ENCODE results near the gene ASCC1.
"Not testable (repeated sequence)": the region's sequence is repeated elsewhere in the genome, so short reads cannot be mapped to it uniquely, and the experiment has no call there.

Gene ASCC1

DNA sequence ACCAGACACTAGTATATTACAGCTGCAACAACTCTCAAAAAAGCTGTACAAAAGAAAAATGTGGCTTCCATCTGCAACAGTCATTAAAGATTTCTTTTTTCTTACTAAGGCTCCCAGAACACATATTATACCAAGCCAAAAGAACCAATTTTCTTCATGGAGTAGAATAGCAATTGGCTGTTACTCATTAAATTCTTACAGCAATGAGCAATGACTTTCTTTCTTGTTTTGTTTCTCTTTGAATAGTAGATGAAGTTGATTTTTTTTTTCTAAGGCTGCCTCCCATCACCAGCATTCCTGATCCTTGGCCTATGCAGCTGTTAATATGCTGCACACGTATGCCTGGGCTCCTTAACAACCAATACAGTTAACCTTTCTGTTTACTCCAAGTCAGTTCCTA lies 91.1 kb downstream of the ASCC1 start:
- no peak for DNase-seq (ENCODE audit: low read depth)

DNA sequence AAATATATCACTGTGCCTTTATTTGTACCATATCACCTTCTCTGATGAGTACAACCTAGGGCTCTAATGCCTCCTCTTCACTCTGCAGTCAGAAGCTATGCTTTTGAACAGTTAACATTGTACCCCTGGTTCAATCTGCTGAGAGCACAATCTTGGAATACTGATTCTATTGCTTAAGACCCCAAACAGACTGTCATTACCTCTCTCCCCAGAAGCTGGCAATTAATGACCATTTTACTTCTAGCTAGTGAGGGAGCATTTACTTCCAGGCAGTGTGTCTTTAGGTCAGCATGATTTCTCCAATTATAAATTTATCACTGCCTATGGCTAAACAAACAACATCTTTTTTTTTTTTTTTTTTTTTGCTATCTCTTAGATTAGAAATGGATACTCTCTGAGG lies 91.7 kb downstream of the ASCC1 start:
- no peak for DNase-seq (ENCODE audit: low read depth)

DNA sequence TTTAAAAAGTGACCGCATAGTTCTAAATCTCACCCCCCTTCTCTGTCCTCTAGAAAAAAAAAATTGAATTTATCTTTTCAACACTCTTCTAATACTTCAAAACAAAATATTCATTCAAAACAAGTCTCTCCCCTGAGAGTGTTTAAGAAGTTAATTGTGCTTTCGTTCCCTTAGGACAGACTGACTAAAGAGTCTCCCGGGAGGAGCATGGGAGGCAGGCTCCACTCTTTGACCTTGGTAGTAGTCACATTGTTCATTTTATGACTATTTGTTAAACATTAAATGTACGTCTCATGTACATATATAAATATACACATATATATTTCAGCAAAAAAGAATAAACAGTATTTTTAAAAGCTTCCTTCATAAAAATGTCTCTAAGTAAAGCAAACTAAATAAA lies 92.5 kb downstream of the ASCC1 start:
- DNase-seq (ENCODE audit: low read depth): no peak

GRCh38 chr10:72122221-72122620 lies 93.9 kb downstream of the ASCC1 start:
- DNase-seq (ENCODE audit: low read depth): no peak

DNA sequence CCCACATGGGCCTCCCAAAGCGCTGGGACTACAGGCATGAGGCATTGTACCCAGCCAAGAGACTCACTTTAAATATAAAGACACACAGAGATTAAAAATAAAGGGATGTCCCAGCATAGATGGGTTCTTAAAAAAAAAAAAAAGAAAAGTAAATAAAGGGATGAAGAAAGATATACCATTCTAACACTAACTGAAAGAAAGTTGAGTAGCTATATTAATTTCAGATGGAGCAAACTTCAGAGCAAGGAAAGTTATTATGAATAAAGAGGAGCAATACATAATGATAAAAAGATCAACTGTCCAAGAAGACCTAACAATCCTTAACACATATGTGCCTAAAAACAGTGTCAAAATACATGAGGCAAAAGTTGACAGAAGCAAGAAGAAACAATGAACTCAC lies 94.7 kb downstream of the ASCC1 start:
- no peak for DNase-seq (ENCODE audit: low read depth)

DNA sequence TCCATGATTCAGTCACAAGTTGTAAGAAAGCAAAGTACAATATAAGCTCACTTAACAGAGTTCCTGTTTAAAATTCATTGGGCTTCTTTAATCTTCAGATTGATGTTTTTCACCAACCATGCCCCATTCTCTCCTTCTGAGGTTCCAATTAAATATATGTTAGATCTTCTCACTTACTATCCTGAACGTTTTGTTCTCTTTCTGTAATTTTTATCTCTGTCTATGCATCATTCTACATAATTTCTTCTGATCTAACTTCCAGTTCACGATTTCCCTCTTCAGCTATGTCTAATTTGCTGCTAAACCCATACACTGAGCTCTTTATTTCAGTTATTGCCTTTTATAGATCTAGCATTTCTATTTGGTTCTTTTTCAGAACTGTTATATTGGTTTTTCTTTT lies 99.7 kb downstream of the ASCC1 start:
- DNase-seq (ENCODE audit: low read depth): no peak

DNA sequence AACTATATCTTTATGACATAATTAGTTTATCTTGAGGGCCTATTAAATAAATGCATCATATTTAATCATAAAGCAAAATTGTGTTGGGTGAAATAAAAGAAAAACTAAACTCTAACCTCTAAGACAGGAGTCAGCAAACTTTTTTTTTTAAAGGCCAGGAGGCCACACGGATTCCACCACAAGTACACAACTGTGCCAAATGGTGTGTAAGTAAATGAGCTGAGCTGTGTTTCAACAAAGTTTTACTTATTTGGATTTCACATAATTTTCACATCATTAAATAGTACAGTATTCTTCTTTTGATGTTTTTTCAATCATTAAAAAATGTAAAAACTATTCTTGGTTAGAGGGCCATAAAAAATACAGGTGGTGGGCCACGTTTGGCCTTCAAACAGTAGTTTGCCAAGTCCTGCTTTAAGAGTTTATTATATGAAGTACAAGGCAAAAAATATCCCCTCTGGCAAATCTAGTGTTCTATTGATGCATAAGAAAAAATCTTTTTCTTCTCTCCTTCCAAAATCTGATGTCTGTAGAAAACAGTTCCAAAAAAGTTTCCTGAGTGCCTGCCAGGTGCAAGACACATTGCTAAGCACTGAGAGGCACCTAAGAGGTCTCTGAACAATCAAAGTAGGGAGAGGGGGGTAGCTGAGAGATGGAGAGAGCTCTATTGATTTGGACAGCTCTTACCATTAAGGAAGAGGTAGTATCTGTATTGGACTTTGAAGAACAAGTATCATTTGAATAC lies 101.2 kb downstream of the ASCC1 start:
- no peak for DNase-seq (ENCODE audit: low read depth)

GRCh38 chr10:72110673-72111401 lies 105.2 kb downstream of the ASCC1 start:
- DNase-seq (ENCODE audit: low read depth): no peak

- no peak for DNase-seq (ENCODE audit: low read depth)
Measured at GRCh38 chr10:72109636-72110157, 106.4 kb downstream of the ASCC1 start.

DNA sequence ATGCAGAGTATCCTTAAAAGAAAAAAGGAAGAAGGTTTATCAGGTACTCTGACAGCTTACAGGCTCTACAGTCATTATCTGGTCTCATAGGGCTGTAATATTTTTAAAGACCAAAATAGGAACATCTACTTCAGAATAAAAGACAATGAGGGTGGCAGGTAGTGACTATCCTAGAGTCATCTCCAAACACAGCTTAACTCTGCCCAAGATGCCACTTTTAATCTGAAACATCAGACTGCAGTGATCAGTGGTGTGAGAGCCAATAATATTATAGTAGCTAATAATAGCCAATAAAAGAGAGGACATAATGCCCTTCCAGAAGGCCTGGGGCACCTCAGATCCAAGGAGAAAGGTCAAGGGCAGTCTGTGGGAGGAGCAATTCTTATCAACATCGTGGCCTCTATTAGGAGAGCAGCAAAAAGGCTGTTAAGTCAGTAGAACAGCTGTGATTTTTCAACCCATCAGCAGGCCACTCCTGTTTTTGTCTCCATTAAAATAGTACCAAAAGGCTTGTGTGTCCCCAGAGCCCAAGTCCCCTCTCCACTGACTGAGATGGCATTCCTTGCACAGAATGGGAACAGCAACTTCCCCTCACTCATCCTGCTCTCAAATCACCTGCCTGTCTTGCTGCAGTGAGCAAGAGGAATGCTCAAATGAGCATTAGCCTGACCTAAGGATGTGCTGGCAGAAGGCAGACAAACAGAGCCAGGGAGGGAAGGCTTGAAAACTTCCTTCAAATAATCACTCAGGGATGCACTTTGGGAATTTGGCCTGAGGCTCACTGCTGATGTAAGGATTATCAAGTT lies 107.0 kb downstream of the ASCC1 start:
- no peak for DNase-seq (ENCODE audit: low read depth)

DNA sequence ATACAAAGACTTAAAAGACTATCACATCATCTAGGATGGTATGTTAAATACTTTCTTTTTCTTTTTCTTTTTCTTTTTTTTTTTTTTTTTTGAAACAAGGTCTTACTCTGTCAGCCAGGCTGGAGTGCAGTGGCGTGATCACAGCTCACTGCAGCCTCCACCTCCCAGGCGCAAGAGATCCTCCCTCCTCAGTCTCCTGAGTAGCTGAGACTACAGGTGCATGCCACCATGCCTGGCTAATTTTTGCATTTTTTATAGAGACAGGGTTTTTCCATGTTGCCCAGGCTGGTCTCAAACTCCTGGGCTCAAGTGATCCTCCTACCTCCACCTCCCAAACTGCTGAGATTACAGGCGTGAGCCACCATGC lies 108.1 kb downstream of the ASCC1 start:
- not testable (repeated sequence) for DNase-seq (ENCODE audit: low read depth)

- no peak for DNase-seq (ENCODE audit: low read depth)
Measured at GRCh38 chr10:72107325-72108003, 108.6 kb downstream of the ASCC1 start.

GRCh38 chr10:72106896-72107295 lies 109.2 kb downstream of the ASCC1 start:
- no peak for DNase-seq (ENCODE audit: low read depth)

- DNase-seq (ENCODE audit: low read depth): no peak
Measured at GRCh38 chr10:72106154-72106849, 109.8 kb downstream of the ASCC1 start.

GRCh38 chr10:72105710-72106109 lies 110.4 kb downstream of the ASCC1 start:
- no peak for DNase-seq (ENCODE audit: low read depth)

GRCh38 chr10:72105098-72105475 lies 111.0 kb downstream of the ASCC1 start:
- DNase-seq (ENCODE audit: low read depth): no peak

GRCh38 chr10:72104472-72105097 lies 111.5 kb downstream of the ASCC1 start:
- no peak for DNase-seq (ENCODE audit: low read depth)

DNA sequence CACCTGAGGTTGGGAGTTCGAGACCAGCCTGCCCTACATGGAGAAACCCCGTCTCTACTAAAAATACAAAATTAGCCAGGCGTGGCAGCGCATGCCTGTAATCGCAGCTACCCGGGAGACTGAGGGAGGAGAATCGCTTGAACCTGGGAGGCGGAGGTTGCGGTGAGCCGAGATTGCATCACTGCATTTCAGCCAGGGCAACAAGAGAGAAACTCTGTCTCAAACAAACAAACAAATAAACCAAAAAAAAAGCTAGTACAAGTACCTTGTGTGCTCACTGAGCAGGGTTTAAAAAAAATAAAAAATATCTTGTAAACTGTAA lies 116.5 kb downstream of the ASCC1 start:
- no peak for DNase-seq (ENCODE audit: low read depth)

DNA sequence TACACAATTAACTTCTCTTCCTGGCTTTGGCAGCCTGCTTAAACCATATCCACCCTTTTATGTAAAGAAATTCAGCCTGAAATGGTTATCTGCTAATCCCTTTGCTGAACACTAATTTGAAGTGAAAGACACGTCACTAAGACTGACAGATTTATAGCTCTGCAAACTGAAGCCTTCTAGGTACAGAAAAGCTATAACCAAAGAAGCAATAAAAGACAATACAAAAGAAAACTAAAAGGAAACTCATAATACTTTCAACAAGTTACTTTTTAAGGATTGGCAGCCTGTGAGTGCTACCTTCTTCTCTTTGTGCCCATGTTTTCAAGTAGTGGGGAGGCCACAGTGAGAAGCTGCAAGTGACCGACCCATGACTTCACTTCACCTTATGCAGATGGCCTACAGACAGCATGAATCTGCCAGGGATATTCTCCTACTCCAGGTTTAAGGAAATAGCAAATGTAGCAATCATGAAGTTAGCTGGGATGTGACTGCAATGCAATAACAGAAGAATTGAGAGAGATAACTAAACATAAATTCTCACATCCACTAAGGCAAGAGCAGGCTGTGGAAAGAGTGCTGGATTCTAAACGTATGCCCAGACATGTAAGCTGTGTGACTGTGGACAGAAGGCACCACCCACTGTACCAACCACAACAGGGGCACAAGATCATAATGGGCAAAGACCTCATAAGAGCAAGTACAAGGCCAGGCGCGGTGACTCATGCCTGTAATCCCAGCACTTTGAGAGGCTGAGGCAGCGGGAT lies 117.1 kb downstream of the ASCC1 start:
- DNase-seq (ENCODE audit: low read depth): peak; percentile 64

DNA sequence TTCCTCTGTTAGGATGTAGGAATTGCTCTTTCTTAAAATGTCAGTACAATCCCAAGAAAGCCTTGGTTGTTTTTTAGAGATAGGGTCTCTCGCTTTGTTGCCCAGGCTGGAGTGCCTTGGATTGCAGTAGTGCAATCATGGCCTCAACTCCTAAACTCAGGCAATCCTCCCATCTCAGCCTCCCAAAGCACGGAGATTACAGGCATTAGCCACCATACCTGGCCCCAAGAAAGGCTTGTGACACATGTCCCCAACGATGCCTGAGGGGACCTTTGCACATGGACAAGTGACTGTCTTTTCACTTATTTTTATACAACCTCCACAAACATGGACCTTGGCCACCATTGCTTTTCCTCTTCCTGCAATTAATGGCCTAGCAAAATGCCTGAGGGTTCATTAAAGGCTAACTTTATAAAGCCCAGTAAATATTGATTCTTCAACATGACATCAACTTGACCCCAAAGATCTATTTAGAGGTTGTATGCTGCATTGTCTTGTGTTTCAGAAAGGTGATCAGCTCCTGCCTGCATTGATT lies 117.7 kb downstream of the ASCC1 start:
- DNase-seq (ENCODE audit: low read depth): no peak

Data from amniotic epithelial cell (primary cell).